NCI-H82 (cell line): ENCODE results near the gene WARS2.
"Not testable (repeated sequence)": the region's sequence is repeated elsewhere in the genome, so short reads cannot be mapped to it uniquely, and the experiment has no call there.

Source experiments
- DNase-seq: peaks from one replicate; lab custom pipeline; 2025; lab: John Stamatoyannopoulos, UW

The WARS2 gene

GRCh38 chr1:119139403-119139802 is 1.1 kb downstream of the WARS2 start:
- DNase-seq: peak; percentile 35

DNA sequence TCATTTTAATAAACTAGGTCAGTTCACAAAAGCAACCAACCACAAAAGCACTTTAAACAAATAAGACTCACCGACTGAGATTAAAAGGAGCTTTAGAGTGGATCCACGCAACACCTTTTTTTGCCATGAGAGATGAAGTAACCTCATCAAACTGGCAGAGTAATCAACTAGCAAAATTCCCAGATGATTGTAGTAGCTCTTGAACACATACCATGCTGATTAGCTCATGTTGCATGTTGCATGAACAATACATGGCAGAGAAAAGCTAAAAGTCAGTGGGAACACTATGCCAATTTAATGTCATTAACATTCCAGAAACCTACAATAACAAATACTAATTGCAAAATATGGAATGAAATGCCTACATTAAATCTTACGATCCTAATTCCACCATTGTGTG is 4.1 kb downstream of the WARS2 start:
- no peak for DNase-seq

- no peak for DNase-seq
These were observed 6.5 kb downstream of the WARS2 start for GRCh38 chr1:119133987-119134386.

GRCh38 chr1:119132179-119132578 is 8.3 kb downstream of the WARS2 start:
- DNase-seq: no peak

DNA sequence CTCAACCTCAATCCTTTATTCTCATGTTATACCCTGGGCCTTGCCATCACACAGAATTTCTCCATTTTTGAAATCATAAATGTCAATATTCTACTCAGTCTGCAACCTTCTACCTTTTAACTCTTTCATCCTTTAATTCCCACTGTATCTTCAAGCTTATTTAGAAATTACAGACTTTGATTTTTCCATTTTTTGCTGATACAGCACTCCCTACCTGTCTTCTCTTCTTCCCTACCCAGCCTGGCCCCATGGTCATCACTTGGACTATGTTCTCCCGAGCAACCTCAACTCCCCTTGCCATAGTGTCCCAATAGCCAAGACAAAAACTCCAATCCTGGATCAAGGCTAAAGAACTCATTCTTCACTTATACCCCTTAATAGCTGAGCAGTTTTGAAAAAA is 14.6 kb downstream of the WARS2 start:
- no peak for DNase-seq

DNA sequence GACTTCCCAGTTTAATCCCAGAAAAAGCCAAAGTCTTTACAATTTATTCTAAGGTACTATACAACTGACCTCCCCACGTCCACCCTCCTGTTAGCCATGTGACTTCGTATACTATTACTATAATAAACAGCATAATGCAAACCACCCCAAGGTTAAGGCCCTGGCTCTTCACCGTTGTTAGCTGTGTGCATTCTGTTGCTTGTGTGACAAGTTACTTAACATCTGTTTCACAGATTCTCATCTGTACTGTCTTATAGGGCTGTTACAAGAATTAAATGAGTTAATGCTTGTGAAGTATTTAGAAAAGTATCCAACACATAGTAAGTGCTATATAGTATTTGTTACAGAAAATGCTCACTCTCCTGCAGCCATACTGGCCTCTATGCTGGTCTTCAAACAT is 15.7 kb downstream of the WARS2 start:
- no peak for DNase-seq

DNA sequence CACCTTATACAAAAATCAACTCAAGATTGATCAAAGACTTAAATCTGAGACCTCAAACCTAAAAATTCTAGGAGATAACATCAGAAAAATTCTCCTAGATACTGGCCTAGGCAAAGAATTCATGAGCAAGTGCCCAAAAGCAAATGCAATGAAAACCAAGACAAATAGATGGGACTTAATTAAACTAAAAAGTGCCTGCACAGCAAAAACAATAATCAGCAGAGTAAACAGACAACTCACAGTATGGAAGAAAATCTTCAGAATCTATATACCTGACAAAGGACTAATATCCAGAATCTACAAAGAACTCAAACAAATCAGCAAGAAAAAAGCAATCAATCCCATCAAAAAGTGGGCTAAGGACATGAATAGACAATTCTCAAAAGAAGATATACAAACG is 18.6 kb downstream of the WARS2 start:
- not testable (repeated sequence) for DNase-seq

- DNase-seq: no peak
These were observed 23.7 kb downstream of the WARS2 start for GRCh38 chr1:119116725-119117124.

GRCh38 chr1:119115736-119116135 is 24.7 kb downstream of the WARS2 start:
- DNase-seq: no peak

DNA sequence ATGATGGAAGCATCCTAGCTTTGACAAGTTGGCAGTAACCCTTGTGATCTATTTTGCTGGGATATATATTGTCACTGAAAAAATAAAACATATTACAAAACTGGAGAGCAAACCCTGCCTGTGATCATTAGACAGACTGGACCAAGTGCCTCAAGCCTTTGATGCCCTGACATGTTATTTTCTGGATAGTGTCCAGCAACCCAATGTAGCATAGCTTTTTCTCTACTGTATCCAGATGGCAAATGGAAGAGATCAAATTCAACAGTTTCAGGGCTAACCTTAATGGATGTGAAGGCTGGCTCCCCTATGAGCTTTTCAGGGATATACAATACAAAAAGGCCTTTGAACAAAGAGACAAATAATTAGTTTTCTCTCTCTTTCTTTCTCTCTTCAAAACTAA is 25.1 kb downstream of the WARS2 start:
- peak; percentile 17 for DNase-seq

DNA sequence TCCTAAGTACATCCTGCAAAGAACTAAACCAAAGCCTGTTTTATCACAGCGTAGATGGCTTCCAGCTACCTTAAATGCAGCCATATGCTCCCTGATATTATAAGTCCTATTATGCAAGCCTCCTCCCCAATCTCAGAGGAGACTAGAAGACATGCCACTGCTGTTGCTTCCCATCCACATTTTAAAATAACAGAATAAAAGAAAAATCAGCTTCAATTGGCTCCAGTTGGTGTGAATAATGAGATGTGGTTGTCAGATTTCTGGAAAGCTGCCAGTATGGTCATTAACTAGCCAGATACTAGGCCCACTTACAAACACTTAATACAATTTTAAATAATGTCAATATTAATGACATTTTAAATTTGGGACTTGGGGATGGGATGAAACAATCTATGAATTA is 25.7 kb downstream of the WARS2 start:
- peak; percentile 61 for DNase-seq

- DNase-seq: no peak
These were observed 27.7 kb downstream of the WARS2 start for GRCh38 chr1:119112791-119113190.

DNA sequence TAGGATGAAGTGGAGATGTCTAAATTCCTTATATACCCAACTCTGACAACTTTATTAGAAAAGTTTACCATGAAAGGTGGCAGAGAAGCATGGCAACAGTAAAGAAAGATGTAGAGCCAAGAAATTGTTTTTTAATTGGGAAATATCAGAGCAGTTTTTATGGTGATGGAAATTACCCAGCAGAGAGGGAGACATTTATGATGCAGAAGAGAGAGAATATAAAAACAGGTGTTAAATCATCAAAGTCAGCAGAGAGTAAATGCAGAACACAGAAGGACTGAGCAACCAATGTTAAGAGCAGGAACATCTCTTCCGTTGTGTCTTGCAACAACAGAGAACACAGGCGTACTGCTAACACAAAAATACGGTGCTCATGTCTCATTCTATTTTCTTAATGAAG is 28.2 kb downstream of the WARS2 start:
- no peak for DNase-seq

DNA sequence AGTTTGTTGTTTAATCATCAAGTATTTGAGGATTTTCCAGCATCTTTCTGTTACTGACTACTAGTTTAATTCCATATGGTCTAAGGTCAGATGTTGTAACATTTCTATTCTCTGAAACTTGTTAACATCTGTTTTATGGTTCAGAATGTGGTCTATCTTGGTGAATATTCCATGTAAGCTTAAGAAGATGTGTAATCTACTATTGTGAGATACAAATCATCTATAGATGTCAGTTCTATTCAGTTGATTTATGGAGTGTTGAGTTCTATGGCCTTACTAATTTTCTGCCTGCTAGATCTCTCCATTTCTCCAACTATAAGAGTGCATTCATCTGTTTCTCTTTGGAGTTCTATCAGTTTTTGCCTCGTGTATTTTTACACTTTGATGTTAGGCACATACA is 31.5 kb downstream of the WARS2 start:
- no peak for DNase-seq

- no peak for DNase-seq
These were observed 36.7 kb downstream of the WARS2 start for GRCh38 chr1:119103764-119104163.

GRCh38 chr1:119102051-119102450 is 38.4 kb downstream of the WARS2 start:
- DNase-seq: no peak

DNA sequence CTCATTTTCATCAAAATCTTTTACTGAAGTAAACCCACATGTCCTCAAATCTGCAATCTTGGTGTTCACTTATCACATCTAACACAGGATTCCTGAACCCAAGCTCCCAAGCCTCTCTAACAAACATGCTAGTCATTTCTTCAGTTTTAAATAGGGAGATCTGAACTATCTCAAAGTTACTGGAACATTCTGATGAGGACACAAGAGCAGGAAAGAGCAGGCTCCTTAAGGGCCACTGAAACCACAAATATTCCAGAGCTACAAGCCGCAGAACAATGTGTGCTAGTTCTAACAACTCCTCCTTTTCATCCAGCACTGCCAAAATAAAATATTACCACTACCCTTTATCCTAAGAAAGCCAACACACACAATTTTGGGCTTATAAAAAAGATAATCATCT is 38.9 kb downstream of the WARS2 start:
- DNase-seq: no peak

DNA sequence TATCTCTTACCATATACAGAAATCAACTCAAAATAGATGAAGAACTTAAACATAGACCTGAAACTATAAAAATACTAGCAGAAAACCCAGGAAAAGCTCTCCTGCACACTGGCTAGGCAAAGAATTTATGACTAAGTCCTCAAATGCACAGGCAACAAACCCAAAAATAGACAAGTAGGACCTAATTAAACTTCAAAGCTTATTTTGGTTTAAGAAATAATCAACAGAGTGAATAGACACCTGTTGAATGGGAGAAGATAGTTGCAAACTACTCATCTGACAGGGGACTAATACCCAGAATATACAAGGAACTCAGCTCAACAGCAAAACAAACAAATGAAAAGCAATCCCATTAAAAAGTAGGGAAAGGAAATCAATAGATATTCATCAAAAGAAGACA is 40.7 kb downstream of the WARS2 start:
- DNase-seq: no peak

DNA sequence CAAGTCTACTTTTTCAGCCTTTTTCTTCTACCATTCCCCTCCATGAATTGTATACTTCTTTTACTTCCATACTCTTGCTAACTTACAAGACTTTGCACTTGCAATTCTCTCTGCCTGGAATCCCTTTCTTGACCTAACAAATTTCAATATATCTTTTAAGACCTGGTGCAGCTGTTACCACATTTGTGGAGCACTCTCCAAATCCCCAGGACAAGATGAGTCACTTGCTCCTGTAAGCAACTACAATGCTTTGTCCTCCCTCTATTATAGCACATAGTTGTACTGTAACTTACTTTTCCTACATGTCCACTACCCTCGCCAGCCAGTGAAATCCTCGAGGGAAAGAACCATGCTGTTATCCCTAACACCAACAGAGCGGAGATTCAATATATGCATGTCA is 43.1 kb downstream of the WARS2 start:
- DNase-seq: peak; percentile 49

DNA sequence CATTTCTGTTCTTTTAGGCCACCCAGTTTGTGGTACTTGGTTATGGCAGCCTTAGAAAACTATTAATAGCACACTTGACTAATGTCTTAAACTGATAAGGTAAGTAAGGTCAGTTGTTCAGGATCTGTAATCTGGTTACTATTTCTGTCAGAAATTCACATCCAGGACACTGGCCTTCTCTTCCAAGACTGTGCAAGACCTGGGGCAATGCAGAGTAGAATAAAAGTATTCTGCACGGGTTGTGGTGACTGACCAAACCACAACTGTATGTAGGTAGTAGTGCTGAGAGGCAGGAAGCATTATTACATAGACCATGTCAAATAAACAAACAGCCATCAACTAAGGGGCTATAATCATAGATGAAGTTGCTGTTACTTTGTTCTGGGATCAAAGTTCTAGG is 46.7 kb downstream of the WARS2 start:
- DNase-seq: no peak

DNA sequence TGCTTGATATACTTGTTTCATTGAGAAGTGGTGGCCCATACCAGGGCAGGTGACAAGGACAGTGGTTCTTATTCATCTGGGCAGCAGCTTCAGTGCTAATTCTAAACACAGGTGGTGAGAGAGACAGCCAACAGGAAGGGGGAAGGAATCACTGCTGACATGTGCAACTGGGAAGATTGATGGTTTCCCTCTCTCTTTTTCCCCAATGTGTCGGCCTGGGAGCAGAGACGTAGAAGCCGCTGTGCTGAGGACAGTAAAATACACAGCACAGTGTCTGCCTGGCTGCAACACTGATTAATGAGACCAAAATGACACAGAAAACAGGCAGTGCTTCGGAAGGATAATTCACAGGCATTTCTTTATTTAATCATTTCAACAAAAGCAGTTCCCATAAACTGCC is 48.8 kb downstream of the WARS2 start:
- DNase-seq: peak; percentile 13

DNA sequence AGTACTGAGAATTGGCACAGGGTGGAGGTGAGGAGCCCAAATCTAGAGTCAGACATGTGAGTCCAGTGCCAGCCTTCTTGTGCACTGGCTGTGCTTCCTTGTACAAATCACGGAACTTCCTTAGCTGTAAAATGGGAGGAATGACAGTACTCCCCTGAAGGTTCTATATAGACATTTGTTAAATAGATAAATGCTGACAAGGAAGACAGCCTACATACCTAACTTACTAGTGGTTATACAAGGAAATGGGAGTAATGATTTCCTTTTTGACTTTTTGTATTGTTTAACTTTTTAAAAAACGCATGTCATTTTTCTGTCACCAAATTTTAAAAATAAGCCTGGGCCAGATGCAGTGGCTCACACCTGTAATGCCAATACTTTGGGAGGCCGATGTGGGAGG is 50.2 kb downstream of the WARS2 start:
- DNase-seq: no peak

GRCh38 chr1:119086830-119087229 is 53.6 kb downstream of the WARS2 start:
- DNase-seq: no peak

GRCh38 chr1:119084798-119085197 is 55.7 kb downstream of the WARS2 start:
- no peak for DNase-seq

DNA sequence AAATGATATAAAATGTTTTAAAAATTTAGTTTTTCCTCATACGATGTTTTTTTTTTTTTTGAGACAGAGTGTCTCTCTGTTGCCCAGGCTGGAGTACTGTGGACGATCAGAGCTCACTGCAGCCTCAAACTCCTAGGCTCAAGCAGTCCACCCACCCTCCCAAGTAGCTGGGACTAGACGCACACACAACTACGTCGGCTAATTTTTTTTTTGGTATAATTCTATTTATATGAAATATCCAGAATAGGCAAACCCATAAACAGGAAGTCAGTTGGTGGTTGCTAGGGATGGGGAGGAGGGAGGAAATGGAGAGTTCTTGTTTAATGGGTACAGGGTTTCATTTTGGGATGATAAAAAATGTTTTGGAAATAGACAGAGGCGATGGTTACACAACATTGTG is 56.5 kb downstream of the WARS2 start:
- no peak for DNase-seq
